SK-N-SH (cell line): ENCODE results near the gene ST6GALNAC1.

ENCODE experiments used
- FOSL2 ChIP-seq: IDR thresholded peaks from 2 replicates; pipeline ENCODE4 v1.4.0; 2012; ENCODE audit warnings: low read depth, mild to moderate bottlenecking, moderate library complexity, borderline replicate concordance
- POLR2AphosphoS5 ChIP-seq: IDR thresholded peaks from 2 replicates; pipeline ENCODE4 v1.6.1; 2012; ENCODE audit warnings: low read depth, low read length

- no peak for TF ChIP-seq FOSL2
- no peak; the same call in 1 of the 2 replicates for TF ChIP-seq POLR2AphosphoS5
Measured at GRCh38 chr17:76672892-76673291, 29.3 kb upstream of the ST6GALNAC1 start.
